GM19238 (cell line): Measurements from ENCODE around the gene CEP70.
"Not testable (repeated sequence)": the region's sequence is repeated elsewhere in the genome, so short reads cannot be mapped to it uniquely, and the experiment has no call there.

Source experiments
- DNase-seq: peaks from one replicate; pipeline ENCODE4 v3.0.0; 2011; ENCODE audit warnings: low spot score; ENCODE audit not compliant: insufficient read length

Gene CEP70

GRCh38 chr3:138511945-138512344, 82.1 kb downstream of the CEP70 start:
- DNase-seq = no peak

GRCh38 chr3:138509586-138509985, 84.5 kb downstream of the CEP70 start:
- no peak for DNase-seq

- DNase-seq = no peak
Observed at GRCh38 chr3:138507524-138507923, 86.5 kb downstream of the CEP70 start.

- DNase-seq = no peak
Observed at GRCh38 chr3:138498991-138499390, 95.1 kb downstream of the CEP70 start.

- DNase-seq = no peak
Observed at GRCh38 chr3:138497851-138498250, 96.2 kb downstream of the CEP70 start.

- DNase-seq = no peak
Observed at GRCh38 chr3:138497021-138497420, 97.0 kb downstream of the CEP70 start.

GRCh38 chr3:138496436-138496835, 97.6 kb downstream of the CEP70 start:
- DNase-seq = no peak

GRCh38 chr3:138495638-138496037, 98.4 kb downstream of the CEP70 start:
- DNase-seq = not testable (repeated sequence)

- no peak for DNase-seq
Observed at GRCh38 chr3:138494607-138494929, 99.5 kb downstream of the CEP70 start.

GRCh38 chr3:138493804-138494606, 100.1 kb downstream of the CEP70 start:
- no peak for DNase-seq

GRCh38 chr3:138492980-138493675, 100.9 kb downstream of the CEP70 start:
- DNase-seq = no peak

GRCh38 chr3:138491971-138492370, 102.1 kb downstream of the CEP70 start:
- no peak for DNase-seq

GRCh38 chr3:138486580-138486979, 107.5 kb downstream of the CEP70 start:
- not testable (repeated sequence) for DNase-seq

- DNase-seq = not testable (repeated sequence)
Observed at GRCh38 chr3:138484672-138485071, 109.4 kb downstream of the CEP70 start.

- DNase-seq = peak; percentile 33
Observed at GRCh38 chr3:138479438-138479863, 114.6 kb downstream of the CEP70 start.

- DNase-seq = no peak
Observed at GRCh38 chr3:138477801-138478200, 116.3 kb downstream of the CEP70 start.

GRCh38 chr3:138477120-138477519, 116.9 kb downstream of the CEP70 start:
- no peak for DNase-seq

- DNase-seq = no peak
Observed at GRCh38 chr3:138476526-138476925, 117.5 kb downstream of the CEP70 start.

- no peak for DNase-seq
Observed at GRCh38 chr3:138474163-138474562, 119.9 kb downstream of the CEP70 start.

GRCh38 chr3:138473391-138473790, 120.7 kb downstream of the CEP70 start:
- DNase-seq = no peak

- no peak for DNase-seq
Observed at GRCh38 chr3:138472141-138472825, 121.8 kb downstream of the CEP70 start.

GRCh38 chr3:138471481-138471880, 122.6 kb downstream of the CEP70 start:
- DNase-seq = no peak
